Panc1 (cell line): ENCODE measurements around the gene RAB7B. TPM values are rescaled to one million over a fixed set of nuclear protein-coding genes. Genes with fewer than 3 reads are reported as not detected.

ENCODE experiments used
- ATAC-seq: fragments of 200-7000 bp; cut with Tn5 transposase; 2 replicates; pipeline ENCODE4 v1.9.1; 2020; ENCODE audit warnings: mild to moderate bottlenecking, moderate library complexity
- BruUV-seq: library from RNA; stranded (reverse); fragments of 400-500 nt; replicated peaks from 2 replicates; lab custom pipeline; 2021; lab: Mats Ljungman, UMichigan
- CTCF ChIA-PET: fragments of 300-600 bp; sonication (Branson Sonifier 250); formaldehyde crosslinking; loops from one replicate; lab custom pipeline; 2022; ENCODE audit warnings: antibody characterized with exemption; lab: Charles Lee
- POLR2A ChIA-PET: fragments of 300-600 bp; sonication (Branson Sonifier 250); formaldehyde crosslinking; loops from one replicate; lab custom pipeline; 2022; ENCODE audit warnings: antibody characterized with exemption; lab: Charles Lee
- DNase-seq: peaks from one replicate; pipeline ENCODE4 v3.0.0-alpha.2; 2010; ENCODE audit warnings: low read depth, low spot score
- H3K27ac ChIP-seq: 2 replicates; pipeline ENCODE4 v1.5.1; 2011; ENCODE audit warnings: mild to moderate bottlenecking, low read length, inconsistent platforms
- H3K27me3 ChIP-seq: fragments of 200-500 bp; sonication (Bioruptor generic); 2 replicates; pipeline ENCODE4 v1.6.0; 2014; ENCODE audit warnings: low read length, inconsistent platforms; ENCODE audit not compliant: control insufficient read depth, insufficient read depth
- H3K36me3 ChIP-seq: fragments of 200-500 bp; sonication (Bioruptor generic); 2 replicates; pipeline ENCODE4 v1.5.1; 2014; ENCODE audit warnings: inconsistent platforms, mild to moderate bottlenecking, low read length, moderate library complexity; ENCODE audit not compliant: control insufficient read depth, insufficient read depth
- H3K4me1 ChIP-seq: 2 replicates; pipeline ENCODE4 v1.5.1; 2011; ENCODE audit warnings: inconsistent platforms, mild to moderate bottlenecking, low read length, moderate library complexity; ENCODE audit not compliant: control insufficient read depth, insufficient read depth
- H3K4me3 ChIP-seq, 2 experiments: 2 replicates each; pipeline ENCODE4 v1.5.1; 2011 to 2012; ENCODE audit warnings: low read depth in 2 of 2, low read length in 2 of 2, mild to moderate bottlenecking in 2 of 2, inconsistent platforms in 1 of 2, moderate library complexity in 1 of 2
- H3K9me3 ChIP-seq: fragments of 200-500 bp; sonication (Bioruptor generic); 2 replicates; pipeline ENCODE4 v1.5.1; 2014; ENCODE audit warnings: low read depth, mild to moderate bottlenecking, inconsistent platforms, low read length, moderate library complexity; ENCODE audit not compliant: control insufficient read depth, insufficient read depth
- POLR2AphosphoS5 ChIP-seq: IDR thresholded peaks from 2 replicates; pipeline ENCODE4 v1.6.1; 2012; ENCODE audit warnings: mild to moderate bottlenecking, low read depth, low read length, moderate library complexity
- SIN3A ChIP-seq: IDR thresholded peaks from 2 replicates; pipeline ENCODE4 v1.6.1; 2012; ENCODE audit warnings: low read depth, mild to moderate bottlenecking, low read length, moderate library complexity, borderline replicate concordance; ENCODE audit not compliant: insufficient read depth
- TCF7L2 ChIP-seq: IDR thresholded peaks from 2 replicates; pipeline ENCODE4 v1.6.1; 2011; ENCODE audit warnings: mild to moderate bottlenecking, low read depth, low read length, inconsistent platforms
- in situ Hi-C: cut with HindIII; loops from 2 replicates; pipeline ENCODE4 v1.10.0; 2016; ENCODE audit warnings: low sequenced_read_pairs, low pct_unique_long_range_greater_than_20kb
- intact Hi-C: fragments of 100-400 bp; cut with micrococcal nuclease; formaldehyde crosslinking; loops from one replicate; pipeline ENCODE4 v1.10.0; 2022; ENCODE audit not compliant: unreplicated experiment
- total RNA-seq: library from RNA; stranded (reverse); gene quantifications from one replicate; pipeline ENCODE4 v1.2.1, GENCODE V29; 2021; ENCODE audit not compliant: unreplicated experiment
- TF ChIP-seq, protein P1 (sequence below): fragments of 450-650 bp; IDR thresholded peaks from 2 replicates; pipeline ENCODE4 v1.5.1; 2017; ENCODE audit warnings: mild to moderate bottlenecking
- TF ChIP-seq, protein P2 (sequence below), 2 experiments: IDR thresholded peaks; 2 replicates each; pipeline ENCODE4 v1.6.1; 2011 to 2012; ENCODE audit warnings: low read depth in 2 of 2, control low read depth in 1 of 2, low read length in 1 of 2, mild to moderate bottlenecking in 1 of 2, moderate library complexity in 1 of 2; ENCODE audit not compliant: insufficient read depth in 1 of 2

The RAB7B gene
- total RNA-seq, 1 experiment from 2014 or later, result 0.05 TPM

GRCh38 chr1:205991237-205991636 is 12.0 kb downstream of the RAB7B start:
- H3K27me3 ChIP-seq, result peaks cover 2% of the 10 kb centered on the region
- no peaks in the 10 kb centered on the region for H3K4me1 ChIP-seq
- H3K9me3 ChIP-seq, result no peaks in the 10 kb centered on the region
- no peak overlapping the region for H3K27ac ChIP-seq
- no peaks in the 10 kb centered on the region for H3K36me3 ChIP-seq
- in situ Hi-C loops (no loop called here), intact Hi-C loops (no loop called here)
- TF ChIP-seq, protein P1, sequence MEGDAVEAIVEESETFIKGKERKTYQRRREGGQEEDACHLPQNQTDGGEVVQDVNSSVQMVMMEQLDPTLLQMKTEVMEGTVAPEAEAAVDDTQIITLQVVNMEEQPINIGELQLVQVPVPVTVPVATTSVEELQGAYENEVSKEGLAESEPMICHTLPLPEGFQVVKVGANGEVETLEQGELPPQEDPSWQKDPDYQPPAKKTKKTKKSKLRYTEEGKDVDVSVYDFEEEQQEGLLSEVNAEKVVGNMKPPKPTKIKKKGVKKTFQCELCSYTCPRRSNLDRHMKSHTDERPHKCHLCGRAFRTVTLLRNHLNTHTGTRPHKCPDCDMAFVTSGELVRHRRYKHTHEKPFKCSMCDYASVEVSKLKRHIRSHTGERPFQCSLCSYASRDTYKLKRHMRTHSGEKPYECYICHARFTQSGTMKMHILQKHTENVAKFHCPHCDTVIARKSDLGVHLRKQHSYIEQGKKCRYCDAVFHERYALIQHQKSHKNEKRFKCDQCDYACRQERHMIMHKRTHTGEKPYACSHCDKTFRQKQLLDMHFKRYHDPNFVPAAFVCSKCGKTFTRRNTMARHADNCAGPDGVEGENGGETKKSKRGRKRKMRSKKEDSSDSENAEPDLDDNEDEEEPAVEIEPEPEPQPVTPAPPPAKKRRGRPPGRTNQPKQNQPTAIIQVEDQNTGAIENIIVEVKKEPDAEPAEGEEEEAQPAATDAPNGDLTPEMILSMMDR, result no peak
- TF ChIP-seq POLR2AphosphoS5, result no peak
- TF ChIP-seq TCF7L2, result no peak
- no peak for TF ChIP-seq SIN3A
- TF ChIP-seq, protein P2, sequence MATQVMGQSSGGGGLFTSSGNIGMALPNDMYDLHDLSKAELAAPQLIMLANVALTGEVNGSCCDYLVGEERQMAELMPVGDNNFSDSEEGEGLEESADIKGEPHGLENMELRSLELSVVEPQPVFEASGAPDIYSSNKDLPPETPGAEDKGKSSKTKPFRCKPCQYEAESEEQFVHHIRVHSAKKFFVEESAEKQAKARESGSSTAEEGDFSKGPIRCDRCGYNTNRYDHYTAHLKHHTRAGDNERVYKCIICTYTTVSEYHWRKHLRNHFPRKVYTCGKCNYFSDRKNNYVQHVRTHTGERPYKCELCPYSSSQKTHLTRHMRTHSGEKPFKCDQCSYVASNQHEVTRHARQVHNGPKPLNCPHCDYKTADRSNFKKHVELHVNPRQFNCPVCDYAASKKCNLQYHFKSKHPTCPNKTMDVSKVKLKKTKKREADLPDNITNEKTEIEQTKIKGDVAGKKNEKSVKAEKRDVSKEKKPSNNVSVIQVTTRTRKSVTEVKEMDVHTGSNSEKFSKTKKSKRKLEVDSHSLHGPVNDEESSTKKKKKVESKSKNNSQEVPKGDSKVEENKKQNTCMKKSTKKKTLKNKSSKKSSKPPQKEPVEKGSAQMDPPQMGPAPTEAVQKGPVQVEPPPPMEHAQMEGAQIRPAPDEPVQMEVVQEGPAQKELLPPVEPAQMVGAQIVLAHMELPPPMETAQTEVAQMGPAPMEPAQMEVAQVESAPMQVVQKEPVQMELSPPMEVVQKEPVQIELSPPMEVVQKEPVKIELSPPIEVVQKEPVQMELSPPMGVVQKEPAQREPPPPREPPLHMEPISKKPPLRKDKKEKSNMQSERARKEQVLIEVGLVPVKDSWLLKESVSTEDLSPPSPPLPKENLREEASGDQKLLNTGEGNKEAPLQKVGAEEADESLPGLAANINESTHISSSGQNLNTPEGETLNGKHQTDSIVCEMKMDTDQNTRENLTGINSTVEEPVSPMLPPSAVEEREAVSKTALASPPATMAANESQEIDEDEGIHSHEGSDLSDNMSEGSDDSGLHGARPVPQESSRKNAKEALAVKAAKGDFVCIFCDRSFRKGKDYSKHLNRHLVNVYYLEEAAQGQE (IDR thresholded peaks at IDR 0.05; ENCODE audit: insufficient read depth in 1 of 2, low read depth in 2 of 2, low read length in 1 of 2), result no peak
- CTCF ChIA-PET, result no interaction called here
- no TSS peak for BruUV-seq
- POLR2A ChIA-PET, result no interaction called here
- no peak for DNase-seq
- ATAC-seq, result no peak
- no peak overlapping the region for H3K4me3 ChIP-seq

- Histone ChIP-seq H3K36me3 (no peaks in the 10 kb centered on the region), H3K4me1 (no peaks in the 10 kb centered on the region), H3K27me3 (peaks cover 2% of the 10 kb centered on the region), H3K4me3 (no peak overlapping the region), H3K27ac (no peak overlapping the region), H3K9me3 (no peaks in the 10 kb centered on the region)
- BruUV-seq, result no TSS peak
- ATAC-seq, result no peak
- TF ChIP-seq, protein P2 (IDR thresholded peaks at IDR 0.05; ENCODE audit: insufficient read depth in 1 of 2, low read depth in 2 of 2, low read length in 1 of 2), result no peak
- TF ChIP-seq SIN3A (no peak), TCF7L2 (no peak), POLR2AphosphoS5 (no peak)
- TF ChIP-seq, protein P1, result no peak
- POLR2A ChIA-PET, result no interaction called here
- in situ Hi-C loops (no loop called here), intact Hi-C loops (no loop called here)
- CTCF ChIA-PET, result no interaction called here
- DNase-seq, result no peak
These were observed 13.0 kb downstream of the RAB7B start for GRCh38 chr1:205990226-205990625.
